Stimulated activated CD4-positive, alpha-beta T cell treated with anti-CD3 and anti-CD28 coated beads, TNF-alpha, amount 100 ng/mL, for 4 hours (primary cell): Measurements from ENCODE around the gene DHRS7B.
"Not testable (repeated sequence)": the region's sequence is repeated elsewhere in the genome, so short reads cannot be mapped to it uniquely, and the experiment has no call there.

Experiments used
- DNase-seq, 3 experiments: peaks; one replicate each; pipeline ENCODE4 v3.0.0-alpha.2; 2020; ENCODE audit warnings: low read depth in 3 of 3

The DHRS7B gene

DNA sequence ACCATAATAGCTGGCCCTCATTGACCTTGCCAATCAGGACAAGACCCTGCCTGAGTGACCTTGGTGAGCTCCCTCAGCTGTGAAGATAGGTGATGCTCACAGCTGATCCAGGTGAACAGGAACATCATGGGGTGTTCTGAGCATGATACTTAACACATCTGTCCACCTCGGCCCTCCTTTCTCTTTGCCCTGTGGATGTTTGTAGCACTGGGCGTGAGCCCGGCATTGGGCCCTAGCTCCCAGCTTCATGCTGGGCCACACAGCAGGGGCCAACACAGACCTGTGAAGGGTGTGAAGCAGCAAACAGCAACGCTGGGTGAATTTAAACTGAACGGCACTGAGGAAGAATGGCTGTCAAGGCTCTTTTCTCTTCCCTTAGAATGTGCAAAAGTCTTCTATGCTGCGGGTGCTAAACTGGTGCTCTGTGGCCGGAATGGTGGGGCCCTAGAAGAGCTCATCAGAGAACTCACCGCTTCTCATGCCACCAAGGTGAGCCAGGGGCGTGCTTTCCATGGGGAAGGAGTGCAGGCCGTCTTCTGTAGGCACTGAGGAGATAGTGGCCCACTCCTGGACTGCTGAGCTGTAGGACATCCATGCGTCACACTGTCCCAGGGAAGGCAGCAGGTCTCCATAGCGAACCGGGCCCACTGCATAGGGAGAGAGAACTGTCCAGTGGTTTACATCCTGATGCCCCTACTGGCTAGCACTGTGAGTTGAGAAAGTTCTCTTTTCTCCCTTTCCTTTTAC lies 51.3 kb downstream of the DHRS7B start:
- DNase-seq: no peak

DNA sequence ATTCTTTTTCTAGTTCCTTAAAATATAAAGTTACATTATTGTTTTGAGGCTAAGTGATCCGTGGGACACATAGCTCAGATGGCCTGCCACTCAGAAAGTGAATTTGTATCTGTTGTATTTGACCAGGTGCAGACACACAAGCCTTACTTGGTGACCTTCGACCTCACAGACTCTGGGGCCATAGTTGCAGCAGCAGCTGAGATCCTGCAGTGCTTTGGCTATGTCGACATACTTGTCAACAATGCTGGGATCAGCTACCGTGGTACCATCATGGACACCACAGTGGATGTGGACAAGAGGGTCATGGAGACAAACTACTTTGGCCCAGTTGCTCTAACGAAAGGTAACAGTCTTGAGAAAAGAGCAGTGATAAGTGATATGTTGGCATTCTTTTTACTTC lies 56.7 kb downstream of the DHRS7B start:
- DNase-seq: no peak

DNA sequence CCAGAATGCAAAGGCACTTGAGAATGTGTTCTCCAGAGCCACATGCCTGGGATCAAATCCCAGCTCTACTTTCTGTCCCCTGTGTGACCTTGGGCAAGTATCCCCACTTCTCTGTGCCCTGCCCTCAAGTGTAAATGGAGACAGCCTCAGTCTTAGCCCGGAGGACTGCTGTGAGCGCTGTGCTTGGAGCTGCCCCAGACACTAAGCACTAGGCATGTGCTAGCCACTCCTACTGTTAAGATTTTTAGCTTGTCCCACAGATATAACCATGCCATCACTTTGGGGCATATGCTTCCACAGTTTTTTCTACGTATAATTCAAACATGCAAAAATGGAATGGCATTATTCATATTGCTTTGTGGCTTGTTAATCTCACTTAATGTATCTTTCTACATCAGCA lies 57.8 kb downstream of the DHRS7B start:
- no peak for DNase-seq

DNA sequence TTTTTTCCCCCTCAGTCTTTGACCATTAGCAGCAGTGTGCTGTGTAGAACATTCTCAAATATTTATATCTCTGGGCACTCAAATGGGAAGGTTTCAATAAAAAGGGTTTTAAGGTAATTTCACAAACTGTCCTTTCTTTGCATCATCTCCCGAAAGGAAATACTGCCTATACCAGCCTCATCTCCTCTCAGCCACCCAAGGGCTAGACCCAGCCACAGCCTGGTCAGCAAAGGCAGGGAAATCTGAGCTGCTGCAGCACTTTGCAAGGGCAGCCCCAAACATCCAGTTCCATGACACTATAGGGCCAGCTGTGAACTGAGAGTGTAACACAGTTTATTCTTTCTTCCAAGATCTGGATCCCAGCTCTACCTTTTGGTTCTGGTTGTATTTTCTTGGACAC lies 58.3 kb downstream of the DHRS7B start:
- DNase-seq: no peak

DNA sequence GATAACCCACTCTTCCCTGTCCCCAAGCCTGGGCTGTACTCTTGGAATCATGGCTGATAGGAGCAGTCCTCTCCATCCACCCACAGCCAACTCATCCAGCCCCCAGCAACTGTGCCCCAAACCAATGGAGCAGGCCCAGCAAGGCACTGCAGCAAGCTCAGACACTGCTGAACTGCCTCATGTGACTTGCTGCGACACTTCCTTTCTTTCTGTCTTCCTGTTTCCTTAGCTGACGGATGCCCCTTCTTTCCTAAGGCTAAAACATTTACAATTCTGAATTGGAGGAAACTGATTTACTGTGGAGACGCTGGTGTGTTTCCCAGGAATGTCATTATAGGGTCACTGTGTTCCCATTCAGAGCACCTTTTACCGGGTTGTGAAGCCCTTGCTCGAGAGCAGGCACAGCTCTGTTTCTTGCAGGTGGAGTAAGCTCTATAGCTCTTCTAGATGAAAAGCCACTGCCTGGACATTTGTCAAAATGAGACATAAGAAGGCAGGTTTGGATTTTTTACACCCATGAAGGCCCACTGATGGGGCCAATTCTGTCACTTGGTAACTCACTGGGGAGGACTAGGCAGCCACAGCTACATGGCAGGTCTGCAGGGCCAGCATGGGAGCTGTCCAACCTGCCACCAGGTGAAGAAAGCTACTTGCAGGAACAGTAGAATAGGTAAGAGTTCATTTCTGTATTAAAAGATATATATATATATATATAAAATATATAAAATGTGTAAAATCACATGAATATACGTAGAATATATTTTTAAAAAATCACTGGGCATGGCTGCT lies 59.8 kb downstream of the DHRS7B start:
- DNase-seq: no peak

DNA sequence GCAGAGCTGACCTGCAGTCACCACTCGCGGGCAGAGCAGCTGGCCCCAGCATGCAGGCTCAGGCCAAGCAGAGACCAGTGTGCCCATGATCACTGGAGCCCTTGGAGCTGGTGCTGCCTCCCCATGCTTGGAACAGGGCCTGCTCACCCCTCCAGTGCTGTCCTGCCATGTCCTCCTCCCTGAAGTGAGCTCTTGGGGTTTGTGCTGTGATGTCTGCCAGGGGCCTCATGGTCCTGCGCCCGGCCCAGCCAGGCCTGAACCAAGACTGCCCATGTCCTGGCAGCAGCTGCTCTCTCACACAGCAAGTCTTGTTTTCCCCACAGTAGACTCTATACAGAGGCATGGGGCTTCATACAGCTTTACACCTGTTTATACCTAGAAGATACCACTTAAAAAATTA lies 62.6 kb downstream of the DHRS7B start:
- DNase-seq: no peak

DNA sequence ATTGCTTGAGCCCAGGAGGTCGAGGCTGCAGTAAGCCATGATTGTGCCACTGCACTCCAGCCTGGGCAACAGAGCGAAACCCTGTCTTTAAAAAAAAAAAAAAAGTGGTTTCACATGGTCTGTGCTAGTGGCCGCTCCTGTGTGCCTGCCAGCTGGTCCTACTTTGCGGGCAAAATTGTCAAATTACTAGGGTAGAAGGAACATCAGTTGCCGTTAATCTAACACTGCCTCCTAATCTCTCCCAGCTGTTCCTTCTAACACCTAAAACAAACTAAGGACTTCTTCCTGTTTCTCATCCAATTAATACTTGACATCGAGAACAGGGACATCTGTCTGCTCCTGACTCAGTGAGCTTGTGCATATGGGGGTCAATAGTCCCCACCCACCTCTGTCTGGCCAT lies 63.3 kb downstream of the DHRS7B start:
- no peak for DNase-seq

DNA sequence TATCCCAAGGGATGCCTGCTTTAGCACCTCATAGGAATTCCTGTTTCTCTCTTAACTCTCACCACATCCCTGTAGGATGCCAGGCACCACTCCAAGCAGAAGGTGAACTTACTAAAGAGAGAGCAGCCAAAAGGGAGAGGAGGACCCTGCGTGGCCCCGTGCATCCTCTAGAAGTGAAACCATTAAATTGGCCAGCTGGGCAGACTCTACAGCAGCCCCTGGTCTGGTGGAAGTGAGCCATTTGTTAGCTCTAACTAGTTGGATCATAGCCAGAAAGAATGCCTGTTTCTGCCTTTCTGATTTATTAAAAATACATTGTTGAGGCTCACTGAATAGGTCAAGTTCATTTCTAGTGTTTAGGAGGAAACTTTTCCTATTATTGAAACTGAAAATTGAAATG lies 64.9 kb downstream of the DHRS7B start:
- DNase-seq: no peak

DNA sequence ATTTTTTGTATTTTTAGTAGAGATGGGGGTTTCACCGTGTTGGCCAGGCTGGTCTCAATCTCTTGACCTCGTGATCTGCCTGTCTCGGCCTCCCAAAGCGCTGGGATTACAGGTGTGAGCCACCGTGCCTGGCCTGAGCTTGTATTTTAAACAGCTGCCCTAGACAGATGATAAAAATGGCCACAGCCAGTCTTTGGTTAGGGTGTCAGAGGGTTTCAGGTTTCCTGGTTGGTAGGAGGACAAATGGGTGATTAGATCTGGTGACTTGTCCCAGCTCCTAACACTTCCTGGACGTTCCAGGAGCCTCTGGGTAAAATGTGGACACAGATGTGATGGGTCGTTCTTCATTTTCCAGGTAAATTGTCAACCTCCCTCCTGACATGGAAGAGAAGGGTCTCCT lies 65.7 kb downstream of the DHRS7B start:
- DNase-seq: not testable (repeated sequence)

DNA sequence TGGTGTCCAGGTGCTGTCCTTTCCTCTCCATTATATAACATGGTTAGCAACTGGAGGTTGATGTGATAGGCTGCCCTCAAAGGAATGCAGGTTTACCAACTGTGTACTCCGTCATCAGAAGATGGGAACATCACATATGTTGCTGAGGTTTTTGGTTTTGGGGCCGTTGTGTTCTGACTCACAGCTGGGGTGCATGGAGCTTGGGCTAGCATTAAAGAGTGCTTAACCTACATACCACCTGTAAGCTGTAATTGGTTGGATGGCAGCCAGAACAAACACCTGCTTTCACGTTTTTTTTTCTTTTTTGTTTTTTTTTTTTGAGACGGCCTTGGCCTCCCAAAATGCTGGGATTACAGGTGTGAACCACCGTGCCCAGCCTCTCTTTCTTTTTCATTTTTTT lies 66.3 kb downstream of the DHRS7B start:
- DNase-seq: no peak

DNA sequence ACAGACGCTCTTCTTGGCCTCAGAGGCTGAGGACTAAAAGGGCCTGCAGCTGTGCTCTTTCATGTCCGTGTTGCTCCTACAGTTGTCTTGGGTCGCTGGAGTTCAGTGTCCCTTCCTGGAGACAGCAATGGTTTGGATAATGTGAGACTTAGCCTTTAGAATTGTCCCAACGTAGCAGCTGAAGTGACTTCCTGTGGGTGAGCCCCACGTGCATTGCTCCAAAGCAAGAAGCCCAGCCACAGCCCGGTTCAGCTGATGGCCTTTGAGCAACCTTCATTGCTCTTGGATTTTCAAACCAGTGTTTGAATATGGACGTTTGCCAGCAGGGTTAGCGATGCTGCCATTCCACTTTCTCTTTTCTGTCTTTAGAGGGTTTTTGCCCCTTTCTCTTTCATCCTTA lies 67.5 kb downstream of the DHRS7B start:
- no peak for DNase-seq

DNA sequence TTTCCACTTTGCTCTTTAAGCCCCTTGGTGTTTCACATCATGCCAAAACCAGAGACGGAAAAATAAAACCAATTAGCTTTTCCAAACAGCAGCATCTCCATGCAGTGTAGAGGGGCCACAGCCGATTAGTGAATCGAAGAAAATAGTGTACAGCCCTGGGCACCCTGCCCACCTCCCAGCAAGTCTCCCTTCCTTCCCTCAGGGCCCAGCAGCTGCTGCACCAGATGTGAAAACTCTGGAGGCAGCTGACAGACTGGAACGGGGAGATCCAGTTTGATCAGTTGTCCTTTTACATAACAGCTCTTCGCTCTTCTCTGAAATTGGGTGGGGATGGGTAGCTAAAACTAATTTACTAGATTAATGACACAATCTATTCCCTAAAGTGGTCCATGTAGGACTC lies 67.9 kb downstream of the DHRS7B start:
- no peak for DNase-seq

DNA sequence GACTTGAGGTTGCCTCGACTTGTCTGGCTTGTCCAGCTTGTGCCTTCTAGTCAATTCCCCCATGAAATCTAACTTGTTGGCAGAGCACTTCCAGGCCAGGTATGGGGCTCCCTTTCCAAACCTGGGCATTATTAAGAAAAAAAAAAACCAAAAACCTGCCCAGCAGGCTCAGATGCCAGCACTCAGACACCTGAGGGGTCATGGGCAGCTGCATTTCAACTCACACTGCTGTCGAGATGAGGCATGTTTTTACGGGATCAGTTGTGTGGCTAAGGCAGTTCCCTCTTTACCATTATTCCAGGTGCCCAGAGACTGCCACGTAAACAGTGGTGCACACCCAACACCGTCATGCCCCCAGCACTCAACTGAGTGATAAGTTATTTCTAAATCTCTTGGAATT lies 69.4 kb downstream of the DHRS7B start:
- DNase-seq: no peak

DNA sequence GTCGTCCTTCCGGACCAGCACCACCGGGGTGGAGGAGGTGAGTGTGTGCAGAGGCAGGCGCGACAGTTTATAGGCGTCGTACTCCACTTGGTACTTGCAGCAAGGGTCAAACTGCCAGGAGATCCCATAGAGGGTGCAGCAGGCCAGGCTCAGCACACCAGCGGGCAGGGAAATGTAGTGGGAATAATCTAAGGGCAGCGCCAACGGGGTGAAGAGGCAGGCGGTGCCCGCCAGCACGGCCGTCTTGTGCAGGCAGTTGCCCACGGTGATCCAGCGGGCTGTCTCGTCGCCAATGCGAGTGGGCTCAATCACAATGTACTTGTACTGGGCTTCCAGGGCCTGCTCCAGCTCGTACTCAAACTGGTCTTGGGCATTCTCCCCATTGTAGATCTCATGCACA lies 71.6 kb downstream of the DHRS7B start:
- no peak for DNase-seq

DNA sequence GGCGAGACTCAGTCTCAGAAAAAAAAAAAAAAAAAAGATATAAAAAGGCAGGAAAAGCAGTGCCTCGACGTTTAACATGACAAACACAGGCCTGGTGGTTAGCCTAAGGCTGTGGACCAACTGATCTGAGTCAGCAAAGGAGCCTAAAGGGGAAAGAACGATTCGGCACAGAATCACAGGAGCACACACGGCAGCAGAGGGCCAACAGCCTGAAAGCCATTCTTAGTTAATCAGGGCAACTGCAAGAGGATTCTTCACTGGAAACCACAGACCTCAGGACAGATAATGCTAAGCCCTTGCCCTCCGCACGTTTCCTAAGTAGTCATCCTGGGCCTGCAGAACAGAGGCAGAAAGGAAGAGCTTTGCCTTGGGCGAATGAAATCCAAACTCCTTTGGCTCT lies 72.5 kb downstream of the DHRS7B start:
- DNase-seq: no peak

DNA sequence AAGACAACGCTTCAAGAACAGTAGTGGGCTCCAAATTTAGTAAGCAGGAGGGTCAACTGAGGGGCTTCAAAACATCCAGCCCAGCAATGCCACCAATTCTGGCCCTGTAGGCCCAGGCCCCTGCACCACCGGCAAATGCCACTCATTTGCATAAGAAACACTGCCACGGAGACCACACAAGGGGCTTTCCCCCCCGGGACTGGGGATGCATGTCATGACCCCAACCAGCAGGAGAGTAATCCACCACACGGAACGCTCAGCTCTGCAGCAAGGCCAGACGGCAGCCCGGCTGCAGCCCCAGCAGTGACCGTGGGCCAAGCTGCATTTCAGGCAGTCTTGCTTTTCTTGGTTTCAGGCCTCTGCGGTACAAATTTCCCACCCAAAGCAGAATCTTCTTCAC lies 73.1 kb downstream of the DHRS7B start:
- no peak for DNase-seq

DNA sequence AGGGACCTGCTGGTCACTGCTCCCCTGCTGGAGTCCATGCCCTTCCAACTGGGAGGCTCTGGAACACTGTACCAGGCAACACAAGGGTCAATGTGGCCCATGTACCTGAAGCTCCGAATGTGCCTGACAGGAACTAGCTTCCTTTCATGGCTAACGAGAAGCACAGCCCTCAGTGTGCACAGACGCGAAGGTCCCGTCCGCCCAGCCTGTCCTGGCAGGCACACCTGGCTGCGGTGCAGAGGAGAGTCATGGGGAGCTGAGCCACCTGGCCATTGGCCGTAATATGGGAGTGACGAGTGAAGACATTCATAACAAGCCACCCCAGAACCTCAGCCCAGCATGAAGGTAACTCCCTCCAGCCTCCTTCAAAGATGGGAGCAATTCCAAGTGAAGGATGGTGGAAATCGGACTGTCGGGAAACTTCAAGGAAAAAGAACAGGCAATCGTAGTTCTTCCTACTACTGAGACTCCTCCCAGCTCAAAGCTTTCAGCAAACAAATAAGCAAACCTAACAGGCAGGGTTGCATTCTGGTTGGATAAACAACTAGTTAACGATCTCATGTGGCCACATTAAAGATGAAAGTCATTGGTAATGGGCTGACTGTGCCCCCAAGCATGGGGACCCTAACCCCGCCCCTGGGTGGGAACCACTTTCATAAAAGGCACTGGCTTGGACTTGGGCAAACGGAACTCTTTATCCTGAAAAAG lies 74.0 kb downstream of the DHRS7B start:
- no peak for DNase-seq

DNA sequence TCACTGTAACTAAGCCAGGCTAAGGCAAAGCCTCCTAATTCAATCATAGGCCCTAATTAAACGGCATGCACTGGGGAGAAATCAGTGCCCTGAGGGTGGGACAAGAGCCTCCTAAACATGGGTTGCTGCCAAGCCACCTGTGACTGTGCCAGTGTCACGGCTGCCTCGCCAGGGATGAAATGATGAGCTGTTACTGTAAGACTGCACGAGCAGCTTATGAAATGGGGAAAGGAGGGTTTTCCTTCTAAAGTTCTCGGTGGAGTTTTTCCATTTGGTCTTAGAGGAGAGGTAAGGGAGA lies 74.5 kb downstream of the DHRS7B start:
- DNase-seq: no peak

DNA sequence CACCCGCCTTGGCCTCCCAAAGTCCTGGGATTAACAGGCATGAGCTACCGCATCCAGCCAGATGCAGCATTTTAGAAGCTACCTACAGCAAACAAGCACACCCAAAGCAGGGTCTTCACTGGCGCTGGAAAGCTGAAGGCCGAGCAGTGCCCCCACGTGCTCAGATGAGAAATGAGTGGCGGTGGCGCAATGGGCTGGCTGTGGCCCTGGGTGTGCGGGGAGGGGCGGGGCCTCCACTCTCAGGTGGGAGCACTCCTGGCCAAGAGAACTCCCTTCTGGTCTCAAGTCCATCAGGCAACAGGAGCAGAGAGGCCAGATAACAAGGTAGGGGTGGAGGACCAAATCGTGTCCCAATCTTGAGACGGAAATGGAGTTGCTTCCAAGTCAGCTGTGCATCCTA lies 75.1 kb downstream of the DHRS7B start:
- no peak for DNase-seq

DNA sequence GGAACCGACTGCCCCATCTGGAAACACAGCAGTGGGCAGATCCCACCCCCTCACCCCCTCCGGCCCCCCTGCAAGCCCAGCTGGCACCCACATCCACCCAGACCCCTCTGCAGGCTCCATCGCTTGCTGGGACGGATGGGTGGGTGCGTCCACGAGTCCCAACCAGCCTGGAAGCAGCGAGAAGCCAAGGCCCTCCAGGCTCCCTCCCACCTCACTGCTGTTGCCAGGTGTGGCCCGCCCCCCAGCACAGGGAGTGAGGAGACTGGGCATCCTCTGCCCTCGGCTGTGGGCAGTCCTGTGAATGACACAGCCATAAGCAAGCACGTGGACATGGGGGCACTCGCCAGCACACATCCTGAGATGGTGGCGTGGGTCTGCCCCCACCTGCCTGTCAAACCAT lies 75.7 kb downstream of the DHRS7B start:
- DNase-seq: no peak

DNA sequence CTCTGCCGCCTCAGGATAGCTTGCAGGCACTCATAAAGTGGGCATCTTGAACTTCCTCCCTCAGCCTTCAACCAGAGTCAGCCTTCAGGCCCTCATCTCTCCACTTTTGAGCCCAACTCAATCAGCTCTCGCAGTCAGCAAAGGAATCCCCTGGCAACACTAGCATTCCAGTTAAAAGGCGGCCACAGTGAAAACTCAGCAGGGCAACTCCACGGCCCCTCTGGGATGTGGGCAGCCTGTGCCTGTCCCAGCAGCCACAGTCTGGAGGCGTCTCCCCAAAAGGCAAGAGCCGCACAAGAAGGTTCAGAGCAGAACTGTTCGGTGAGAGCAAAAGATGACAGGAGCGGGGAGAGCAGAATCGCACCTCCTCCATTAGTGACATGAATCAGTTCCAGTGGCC lies 78.2 kb downstream of the DHRS7B start:
- no peak for DNase-seq

DNA sequence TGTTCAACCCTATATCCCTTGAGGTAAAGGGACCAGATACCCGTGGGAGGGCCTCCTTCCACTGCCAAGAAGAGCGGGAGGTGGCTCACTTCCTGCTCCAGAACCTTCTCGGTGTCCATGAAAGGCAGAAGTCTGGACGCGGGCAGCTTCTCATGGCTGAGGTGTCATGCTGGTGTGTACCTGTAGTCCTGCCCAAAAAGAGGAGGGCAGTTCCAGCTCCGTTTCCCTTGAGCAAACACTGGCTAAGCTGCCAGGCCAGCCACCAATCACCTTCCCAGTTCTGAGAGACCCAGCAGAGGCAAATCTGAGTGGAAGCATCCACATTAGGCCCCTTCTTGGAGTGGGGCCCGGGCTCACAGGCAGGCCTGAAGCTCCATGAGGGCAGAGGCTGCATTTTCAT lies 81.6 kb downstream of the DHRS7B start:
- no peak for DNase-seq

DNA sequence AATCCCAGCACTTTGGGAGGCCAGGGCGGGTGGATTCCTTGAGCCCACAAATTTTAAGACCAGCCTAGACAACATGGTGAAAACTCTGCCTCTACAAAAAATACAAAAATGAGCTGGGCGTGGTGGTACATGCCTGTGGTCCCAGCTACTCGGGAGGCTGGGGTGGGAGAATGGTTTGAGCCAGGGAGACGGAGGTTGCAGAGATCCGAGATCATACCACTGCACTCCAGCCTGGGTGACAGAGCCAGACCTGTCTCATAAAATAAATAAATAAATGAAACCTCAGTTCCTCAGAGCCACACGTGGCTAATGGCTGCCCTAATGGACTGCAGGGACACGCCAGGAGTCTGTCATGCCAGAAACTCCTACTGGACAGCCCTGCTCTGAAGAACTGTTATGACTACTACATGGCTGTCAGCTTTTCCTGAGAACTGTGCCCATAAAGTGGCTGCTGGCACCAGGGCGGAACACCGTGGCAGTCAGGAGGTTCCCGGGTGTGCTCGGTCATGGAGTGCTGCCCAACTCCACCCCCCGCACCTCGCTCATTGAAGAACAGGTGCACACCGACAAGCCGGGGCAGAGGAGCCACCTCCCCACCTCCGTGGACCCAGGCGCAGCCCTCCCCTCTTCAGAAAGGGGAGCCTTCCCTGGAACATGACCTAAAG lies 82.9 kb downstream of the DHRS7B start:
- DNase-seq: no peak
